SK-N-SH (cell line): ENCODE data around the gene MSH5. TPM values are rescaled to one million over a fixed set of nuclear protein-coding genes. Genes with fewer than 3 reads are reported as not detected.
A peak's percentile ranks its signal among the peaks of the same experiment; 100 is the strongest.

Experiments
- CTCF ChIA-PET: fragments of 300-600, 350-600 bp; formaldehyde crosslinking; extraction: SDS; loops from one replicate; lab custom pipeline; 2021; lab: Yijun Ruan, JAX
- POLR2A ChIA-PET: fragments of 350-600 bp; sonication (Branson Sonifier 250); formaldehyde crosslinking; extraction: SDS; loops from one replicate; lab custom pipeline; 2020; ENCODE audit warnings: antibody characterized with exemption, inconsistent platforms; lab: Yijun Ruan, JAX
- DNase-seq: peaks from one replicate; pipeline ENCODE4 v3.0.0; 2012
- H2AFZ ChIP-seq: fragments of 200-600 bp; sonication (generic); 2 replicates; pipeline ENCODE4 v1.8.1; 2016; ENCODE audit warnings: antibody characterized with exemption, mild to moderate bottlenecking, low read depth
- H3F3A ChIP-seq: fragments of 200-600 bp; sonication (generic); replicated peaks from 2 replicates; pipeline ENCODE3; 2016; ENCODE audit warnings: antibody characterized with exemption, mild to moderate bottlenecking; ENCODE audit not compliant: insufficient read depth
- H3K27ac ChIP-seq, 2 experiments: fragments of 200-500 bp in 1 of 2; fragments of 200-600 bp in 1 of 2; sonication (Bioruptor generic) in 1 of 2; sonication (generic), shearing (Covaris generic) in 1 of 2; 2 replicates each; pipeline versions ENCODE4 v1.5.1 to v1.6.1; 2014 to 2016; ENCODE audit warnings: low read depth in 2 of 2, inconsistent platforms in 1 of 2, low read length in 1 of 2, mild to moderate bottlenecking in 1 of 2, mixed read lengths in 1 of 2
- H3K27me3 ChIP-seq: fragments of 200-600 bp; sonication (generic), shearing (Covaris generic); 2 replicates; pipeline ENCODE4 v1.6.1; 2016; ENCODE audit warnings: mixed run types; ENCODE audit not compliant: insufficient read depth
- H3K36me3 ChIP-seq, 2 experiments: fragments of 200-500 bp in 1 of 2; fragments of 200-600 bp in 1 of 2; sonication (Bioruptor generic) in 1 of 2; sonication (generic) in 1 of 2; replicated peaks in 1 of 2; 2 replicates each; pipeline versions ENCODE3 to v1.5.1; 2014 to 2016; ENCODE audit warnings: low read length in 1 of 2, mild to moderate bottlenecking in 1 of 2; ENCODE audit not compliant: insufficient read depth in 2 of 2, control insufficient read depth in 1 of 2
- H3K4me1 ChIP-seq, 2 experiments: fragments of 200-500 bp in 1 of 2; fragments of 200-600 bp in 1 of 2; sonication (Bioruptor generic) in 1 of 2; sonication (generic), shearing (Covaris generic) in 1 of 2; 2 replicates each; pipeline versions ENCODE4 v1.5.1 to v1.6.1; 2014 to 2016; ENCODE audit warnings: low read depth in 1 of 2, low read length in 1 of 2, mixed run types in 1 of 2; ENCODE audit not compliant: insufficient read depth in 2 of 2, control insufficient read depth in 1 of 2
- H3K4me2 ChIP-seq: fragments of 200-600 bp; sonication (generic), shearing (Covaris generic); 2 replicates; pipeline ENCODE4 v1.6.1; 2017; ENCODE audit warnings: mixed run types
- H3K4me3 ChIP-seq, 2 experiments: fragments of 200-500 bp in 1 of 2; fragments of 200-600 bp in 1 of 2; sonication (Bioruptor generic) in 1 of 2; sonication (generic), shearing (Covaris generic) in 1 of 2; 2 replicates each; pipeline versions ENCODE4 v1.5.1 to v1.8.1; 2014 to 2016; ENCODE audit warnings: low read depth in 2 of 2, inconsistent platforms in 1 of 2, low read length in 1 of 2, mild to moderate bottlenecking in 1 of 2, mixed read lengths in 1 of 2, moderate library complexity in 1 of 2
- H3K79me2 ChIP-seq: fragments of 200-600 bp; sonication (generic); 2 replicates; pipeline ENCODE4 v1.8.1; 2017; ENCODE audit warnings: mild to moderate bottlenecking; ENCODE audit not compliant: insufficient read depth
- H3K9ac ChIP-seq: fragments of 200-600 bp; sonication (generic); 2 replicates; pipeline ENCODE4 v1.6.1; 2017; ENCODE audit warnings: mixed run types
- H3K9me2 ChIP-seq: fragments of 200-600 bp; sonication (generic); 2 replicates; pipeline ENCODE4 v1.6.1; 2017; ENCODE audit warnings: mixed run types
- H3K9me3 ChIP-seq: fragments of 200-600 bp; sonication (generic); 2 replicates; pipeline ENCODE4 v1.6.1; 2017; ENCODE audit warnings: mixed run types, mild to moderate bottlenecking, moderate library complexity
- H4K20me1 ChIP-seq: fragments of 200-600 bp; sonication (generic); 2 replicates; pipeline ENCODE4 v1.6.1; 2017; ENCODE audit warnings: mild to moderate bottlenecking, mixed run types; ENCODE audit not compliant: insufficient read depth
- CHD2 ChIP-seq: fragments of 150-350 bp; IDR thresholded peaks from 2 replicates; pipeline ENCODE4 v1.6.1; 2018; ENCODE audit warnings: low read length; ENCODE audit not compliant: partially characterized antibody
- CTCF ChIP-seq: fragments of 200-600 bp; sonication (generic); IDR thresholded peaks from 2 replicates; pipeline ENCODE4 v1.6.1; 2017; ENCODE audit warnings: antibody characterized with exemption, mild to moderate bottlenecking, moderate library complexity
- ELF1 ChIP-seq: IDR thresholded peaks from 2 replicates; pipeline ENCODE4 v1.4.0; 2012
- FOXJ3 ChIP-seq: sonication (generic); formaldehyde crosslinking; IDR thresholded peaks from 2 replicates; pipeline ENCODE4 v1.5.1; 2020; ENCODE audit warnings: mild to moderate bottlenecking, missing genetic modification reagents
- FOXM1 ChIP-seq: IDR thresholded peaks from 2 replicates; pipeline ENCODE4 v1.4.0; 2012; ENCODE audit warnings: low read depth, mild to moderate bottlenecking
- GABPA ChIP-seq: IDR thresholded peaks from 2 replicates; pipeline ENCODE4 v1.4.0; 2012; ENCODE audit warnings: low read depth, mild to moderate bottlenecking
- GATA2 ChIP-seq: sonication (generic); formaldehyde crosslinking; IDR thresholded peaks from 2 replicates; pipeline ENCODE4 v1.5.0; 2020; ENCODE audit warnings: mild to moderate bottlenecking, missing genetic modification reagents
- MAX ChIP-seq: IDR thresholded peaks from 2 replicates; pipeline ENCODE4 v1.4.0; 2012; ENCODE audit warnings: low read depth
- MEF2A ChIP-seq: IDR thresholded peaks from 2 replicates; pipeline ENCODE4 v1.4.0; 2012; ENCODE audit warnings: low read depth, borderline replicate concordance
- MXI1 ChIP-seq: IDR thresholded peaks from 2 replicates; pipeline ENCODE4 v1.6.1; 2012; ENCODE audit warnings: mild to moderate bottlenecking, low read depth, low read length, improper control_type of control experiment
- NFIC ChIP-seq: IDR thresholded peaks from 2 replicates; pipeline ENCODE4 v1.4.0; 2012; ENCODE audit warnings: borderline replicate concordance
- POLR2AphosphoS5 ChIP-seq: IDR thresholded peaks from 2 replicates; pipeline ENCODE4 v1.6.1; 2012; ENCODE audit warnings: low read depth, low read length
- RAD21 ChIP-seq: IDR thresholded peaks from 2 replicates; pipeline ENCODE4 v1.6.1; 2012; ENCODE audit warnings: mild to moderate bottlenecking, low read length
- RFX5 ChIP-seq: IDR thresholded peaks from 2 replicates; pipeline ENCODE4 v1.6.1; 2012; ENCODE audit warnings: mild to moderate bottlenecking, improper control_type of control experiment, low read length
- RXRA ChIP-seq: IDR thresholded peaks from 2 replicates; pipeline ENCODE4 v1.4.0; 2012; ENCODE audit warnings: low read depth, mild to moderate bottlenecking, borderline replicate concordance
- SIN3A ChIP-seq: IDR thresholded peaks from 2 replicates; pipeline ENCODE4 v1.6.1; 2012; ENCODE audit warnings: low read depth, mild to moderate bottlenecking, low read length, moderate library complexity, borderline replicate concordance
- SMC3 ChIP-seq: IDR thresholded peaks from 2 replicates; pipeline ENCODE4 v1.6.1; 2012; ENCODE audit warnings: low read depth, low read length, improper control_type of control experiment
- TAF1 ChIP-seq: IDR thresholded peaks from 2 replicates; pipeline ENCODE4 v1.6.1; 2012; ENCODE audit warnings: low read depth, mild to moderate bottlenecking, low read length, moderate library complexity, borderline replicate concordance
- TCF12 ChIP-seq: IDR thresholded peaks from 2 replicates; pipeline ENCODE4 v1.4.0; 2012
- ZBTB33 ChIP-seq: IDR thresholded peaks from 2 replicates; pipeline ENCODE4 v1.4.0; 2012; ENCODE audit warnings: low read depth, borderline replicate concordance
- WGBS: methylation state at CpG from one replicate; pipeline ENCODE4 v1.1.6; 2017; ENCODE audit warnings: low lambda C conversion rate; 5-methylcytosine and 5-hydroxymethylcytosine counted together
- polyA plus RNA-seq, 3 experiments: library from polyadenylated mRNA; depleted of rRNA; stranded (reverse); fragments of >200 nt; gene quantifications; 2 replicates each; pipeline ENCODE4 v1.2.3, GENCODE V29; 2012

MSH5 gene
- polyA plus RNA-seq, 1 of the 3 experiments (the other 2 are of a cell fraction): 16.0 TPM

- no peaks in the 10 kb centered on the region for H3K9me2 ChIP-seq
- H4K20me1 ChIP-seq: peaks cover 15% of the 10 kb centered on the region
- peak overlapping the region; percentile 72 for H3K9ac ChIP-seq
- no peaks in the 10 kb centered on the region for H3K27me3 ChIP-seq
- no peak for TF ChIP-seq FOXM1
- no peak for TF ChIP-seq MEF2A
- no peak for TF ChIP-seq CHD2
- H3K4me2 ChIP-seq: peak overlapping the region; percentile 99
- H3K36me3 ChIP-seq: peaks cover 16 to 27% of the 10 kb centered on the region in 2 experiments
- no peaks in the 10 kb centered on the region for H3K9me3 ChIP-seq
- ChIA-PET CTCF (interaction anchor here (0.8 to 5.5 kb wide), 6 partner anchors 8 to 93 kb away, joined by 4 to 39 read pairs (median 9); partner anchors contain the start of genes DDAH2 and LY6G5C), POLR2A (interaction anchor here (1.2 to 2.1 kb wide), 3 partner anchors 57 to 77 kb away, joined by 3 to 5 read pairs (median 3); partner anchors contain the start of genes HSPA1A, HSPA1L and VARS1)
- H3K27ac ChIP-seq: peak overlapping the region; percentile 35 to 88; a peak in 3 of 4 replicates
- 83% methylated on average over 7 of the region's 7 CpGs for WGBS
- H3K4me3 ChIP-seq: 0 out of 4 replicates have a peak overlapping the region, but pooled peaks of 1 of the 2 experiments have one; percentile 42
- H2AFZ ChIP-seq: 0 out of 2 replicates have a peak overlapping the region, but pooled peaks have one; percentile 63
- no peak for DNase-seq
- peaks cover 39% of the 10 kb centered on the region for H3F3A ChIP-seq
- peaks cover 62% of the 10 kb centered on the region for H3K79me2 ChIP-seq
- peaks cover 22 to 31% of the 10 kb centered on the region in 2 experiments; a peak in 3 of 4 replicates for H3K4me1 ChIP-seq
These were observed 2.4 kb upstream of the MSH5 start for GRCh38 chr6:31737315-31737990.

- DNase-seq: no peak
- peak overlapping the region; percentile 51 to 88; a peak in 3 of 4 replicates for H3K27ac ChIP-seq
- H3K27me3 ChIP-seq: no peaks in the 10 kb centered on the region
- peak overlapping the region; percentile 99 for H3K4me2 ChIP-seq
- peaks cover 12% of the 10 kb centered on the region for H4K20me1 ChIP-seq
- H3K9me2 ChIP-seq: no peaks in the 10 kb centered on the region
- POLR2A ChIA-PET: interaction anchor here (0.6 to 1.8 kb wide), 6 partner anchors 56 to 1233 kb away, joined by 3 to 6 read pairs (median 3); partner anchors contain the start of genes HSPA1A, HSPA1B, HSPA1L and VARS1
- H2AFZ ChIP-seq: peak overlapping the region; percentile 63; the same call in 1 of the 2 replicates
- peaks cover 32% of the 10 kb centered on the region for H3F3A ChIP-seq
- H3K36me3 ChIP-seq: peaks cover 12 to 19% of the 10 kb centered on the region in 2 experiments
- H3K9ac ChIP-seq: peak overlapping the region; percentile 72
- H3K79me2 ChIP-seq: peaks cover 54% of the 10 kb centered on the region
- H3K9me3 ChIP-seq: no peaks in the 10 kb centered on the region
- H3K4me3 ChIP-seq: peak overlapping the region in 1 of 2 experiments; percentile 42; a peak in 1 of 4 replicates
- peaks cover 22 to 31% of the 10 kb centered on the region in 2 experiments; a peak in 3 of 4 replicates for H3K4me1 ChIP-seq
- CTCF ChIA-PET: interaction anchor here (1.3 to 5.5 kb wide), 7 partner anchors 9 to 92 kb away, joined by 3 to 39 read pairs (median 9); partner anchors contain the start of genes DDAH2, LSM2 and LY6G5C
- WGBS: 55% methylated on average over 6 of the region's 6 CpGs
- TF ChIP-seq RXRA (no peak), FOXJ3 (CRISPR knock-in tag) (no peak), NFIC (no peak), CTCF (peak; percentile 55), RFX5 (no peak), TAF1 (0 out of 2 replicates have a peak, but pooled peaks have one; percentile 5), TCF12 (no peak), MXI1 (no peak), RAD21 (peak; percentile 39; the same call in 1 of the 2 replicates), SIN3A (no peak), POLR2AphosphoS5 (peak; percentile 65; the same call in 1 of the 2 replicates), MAX (peak; percentile 41; the same call in 1 of the 2 replicates), ZBTB33 (no peak), GATA2 (CRISPR knock-in tag) (no peak), SMC3 (peak; percentile 30; the same call in 1 of the 2 replicates), ELF1 (0 out of 2 replicates have a peak, but pooled peaks have one; percentile 5), GABPA (no peak)
These were observed 1.5 kb upstream of the MSH5 start for GRCh38 chr6:31737991-31738979.
